H1 (cell line): Measurements from ENCODE around the gene TRIM23. TPM values are rescaled to one million over a fixed set of nuclear protein-coding genes. Genes with fewer than 3 reads are reported as not detected.

Experiments
- CTCF ChIA-PET: fragments of 300-600 bp; sonication (Branson Sonifier 250); formaldehyde crosslinking; loops from one replicate; lab custom pipeline; 2021; ENCODE audit not compliant: partially characterized antibody; lab: Charles Lee
- POLR2A ChIA-PET: fragments of 300-600 bp; sonication (Branson Sonifier 250); formaldehyde crosslinking; loops from one replicate; lab custom pipeline; 2021; ENCODE audit warnings: inconsistent platforms; ENCODE audit not compliant: partially characterized antibody; lab: Charles Lee
- DNase-seq, 2 experiments: peaks; one replicate each; pipeline versions ENCODE4 v3.0.0 to v3.0.0-alpha.2; 2010 to 2022; ENCODE audit warnings: low spot score in 2 of 2, low read depth in 1 of 2, mixed read lengths in 1 of 2
- FAIRE-seq: peaks from 2 replicates; lab custom pipeline; 2011; peaks lifted over from hg19 to GRCh38; lab: Jason Lieb, UNC
- H2AFZ ChIP-seq: 2 replicates; pipeline ENCODE4 v1.8.1; 2012; ENCODE audit warnings: low read length, inconsistent platforms
- H2AK5ac ChIP-seq: 2 replicates; pipeline ENCODE4 v1.6.1; 2013; ENCODE audit warnings: low read depth, low read length
- H2BK120ac ChIP-seq: replicated peaks from 2 replicates; pipeline ENCODE3; 2013; ENCODE audit warnings: low read depth, low read length, inconsistent platforms
- H2BK12ac ChIP-seq: 2 replicates; pipeline ENCODE4 v1.6.1; 2013; ENCODE audit warnings: low read depth, low read length
- H2BK15ac ChIP-seq: 2 replicates; pipeline ENCODE4 v1.6.1; 2013; ENCODE audit warnings: low read length
- H2BK20ac ChIP-seq: 2 replicates; pipeline ENCODE4 v1.6.1; 2013; ENCODE audit warnings: low read length
- H2BK5ac ChIP-seq: 2 replicates; pipeline ENCODE4 v1.6.1; 2013; ENCODE audit warnings: low read depth, low read length
- H3K14ac ChIP-seq: 2 replicates; pipeline ENCODE4 v1.6.1; 2013; ENCODE audit warnings: inconsistent platforms; ENCODE audit not compliant: insufficient read length
- H3K18ac ChIP-seq: 2 replicates; pipeline ENCODE4 v1.6.1; 2013; ENCODE audit warnings: low read length; ENCODE audit errors: extremely low read depth
- H3K23ac ChIP-seq: 2 replicates; pipeline ENCODE4 v1.6.1; 2013; ENCODE audit warnings: inconsistent platforms; ENCODE audit not compliant: insufficient read length
- H3K23me2 ChIP-seq: 2 replicates; pipeline ENCODE4 v1.6.1; 2013; ENCODE audit warnings: low read depth, low read length
- H3K27ac ChIP-seq: 2 replicates; pipeline ENCODE4 v1.6.1; 2011; ENCODE audit warnings: low read depth, low read length, inconsistent platforms
- H3K27me3 ChIP-seq, 4 experiments: replicated peaks in 1 of 4; 1 replicate in 1 of 4; 2 replicates in 3 of 4; pipeline versions ENCODE4 v1.6.1 to v1.8.1; 2011 to 2013; ENCODE audit warnings: low read length in 3 of 4, mild to moderate bottlenecking in 3 of 4, inconsistent platforms in 2 of 4, mixed read lengths in 2 of 4, moderate library complexity in 1 of 4; ENCODE audit not compliant: control insufficient read depth in 3 of 4, insufficient read depth in 3 of 4; ENCODE audit errors: extremely low read depth in 1 of 4
- H3K36me3 ChIP-seq, 4 experiments: 2 replicates each; pipeline versions ENCODE4 v1.6.1 to v1.8.1; 2011 to 2013; ENCODE audit warnings: mild to moderate bottlenecking in 4 of 4, low read length in 3 of 4, moderate library complexity in 2 of 4, control low read depth in 1 of 4, inconsistent platforms in 1 of 4; ENCODE audit not compliant: insufficient read depth in 4 of 4, control insufficient read depth in 2 of 4
- H3K4ac ChIP-seq: replicated peaks from 2 replicates; pipeline ENCODE3; 2013; ENCODE audit warnings: low read length, low read depth, mixed read lengths, inconsistent platforms; ENCODE audit not compliant: insufficient read length
- H3K4me1 ChIP-seq, 4 experiments: replicated peaks in 1 of 4; 1 replicate in 1 of 4; 2 replicates in 3 of 4; pipeline versions ENCODE4 v1.6.1 to v1.8.1; 2011 to 2013; ENCODE audit warnings: low read length in 3 of 4, inconsistent platforms in 2 of 4, mixed read lengths in 1 of 4; ENCODE audit not compliant: insufficient read depth in 4 of 4, control insufficient read depth in 3 of 4
- H3K4me2 ChIP-seq, 2 experiments: 2 replicates each; pipeline versions ENCODE4 v1.6.1 to v1.8.1; 2011 to 2013; ENCODE audit warnings: low read depth in 2 of 2, low read length in 2 of 2, control low read depth in 1 of 2, inconsistent platforms in 1 of 2, mild to moderate bottlenecking in 1 of 2; ENCODE audit not compliant: insufficient read depth in 1 of 2
- H3K4me3 ChIP-seq, 4 experiments: fragments of 200-600, 300-600 bp in 1 of 4; sonication (generic), shearing (Covaris generic), sonication (Bioruptor Twin) in 1 of 4; 2 replicates each; pipeline versions ENCODE4 v1.5.1 to v1.8.1; 2011 to 2016; ENCODE audit warnings: low read length in 4 of 4, low read depth in 3 of 4, control low read depth in 2 of 4, inconsistent platforms in 2 of 4, mild to moderate bottlenecking in 2 of 4, mixed read lengths in 1 of 4, moderate library complexity in 1 of 4; ENCODE audit not compliant: insufficient read depth in 2 of 4; ENCODE audit errors: extremely low read depth in 1 of 4
- H3K56ac ChIP-seq: replicated peaks from 2 replicates; pipeline ENCODE3; 2013; ENCODE audit warnings: low read depth, mild to moderate bottlenecking, mixed read lengths, low read length, inconsistent platforms; ENCODE audit not compliant: insufficient read length
- H3K79me1 ChIP-seq: 2 replicates; pipeline ENCODE4 v1.6.1; 2013; ENCODE audit warnings: low read depth, low read length, control low read depth
- H3K79me2 ChIP-seq, 2 experiments: 2 replicates each; pipeline versions ENCODE4 v1.6.1 to v1.8.1; 2012 to 2013; ENCODE audit warnings: low read length in 2 of 2, mild to moderate bottlenecking in 2 of 2, inconsistent platforms in 1 of 2; ENCODE audit not compliant: insufficient read depth in 2 of 2, control insufficient read depth in 1 of 2
- H3K9ac ChIP-seq, 4 experiments: replicated peaks in 1 of 4; 1 replicate in 1 of 4; 2 replicates in 3 of 4; pipeline versions ENCODE4 v1.6.1 to v1.8.1; 2011 to 2013; ENCODE audit warnings: low read depth in 3 of 4, low read length in 3 of 4, control low read depth in 2 of 4, mild to moderate bottlenecking in 2 of 4, moderate library complexity in 2 of 4, inconsistent platforms in 1 of 4; ENCODE audit errors: extremely low read depth in 1 of 4
- H3K9me3 ChIP-seq, 2 experiments: 2 replicates each; pipeline versions ENCODE4 v1.6.1 to v1.8.1; 2012 to 2013; ENCODE audit warnings: mild to moderate bottlenecking in 2 of 2, moderate library complexity in 2 of 2, control low read depth in 1 of 2, inconsistent platforms in 1 of 2, low read depth in 1 of 2, low read length in 1 of 2, mixed read lengths in 1 of 2; ENCODE audit not compliant: insufficient read depth in 2 of 2
- H4K20me1 ChIP-seq, 2 experiments: replicated peaks in 1 of 2; 2 replicates each; pipeline versions ENCODE3 to v1.8.1; 2011 to 2013; ENCODE audit warnings: inconsistent platforms in 2 of 2, low read length in 2 of 2, mild to moderate bottlenecking in 1 of 2; ENCODE audit not compliant: insufficient read depth in 2 of 2, control insufficient read depth in 1 of 2
- H4K5ac ChIP-seq: 2 replicates; pipeline ENCODE4 v1.6.1; 2013; ENCODE audit warnings: low read length, low read depth, mixed read lengths, inconsistent platforms; ENCODE audit not compliant: insufficient read length
- H4K8ac ChIP-seq: 2 replicates; pipeline ENCODE4 v1.8.0; 2013; ENCODE audit warnings: mild to moderate bottlenecking, moderate library complexity, low read length, inconsistent platforms; ENCODE audit not compliant: insufficient read depth; ENCODE audit errors: extremely low read depth
- H4K91ac ChIP-seq: replicated peaks from 2 replicates; pipeline ENCODE3; 2013; ENCODE audit warnings: low read length, mixed read lengths, inconsistent platforms; ENCODE audit not compliant: insufficient read length
- CREB1 ChIP-seq: IDR thresholded peaks from 2 replicates; pipeline ENCODE4 v1.6.1; 2012; ENCODE audit warnings: inconsistent platforms
- CTCF ChIP-seq, 3 experiments: IDR thresholded peaks; 1 replicate in 2 of 3; 2 replicates in 1 of 3; pipeline versions ENCODE4 v1.5.1 to v1.6.1; 2011; ENCODE audit warnings: low read length in 3 of 3, mild to moderate bottlenecking in 3 of 3, inconsistent platforms in 2 of 3, low read depth in 1 of 3, moderate library complexity in 1 of 3; ENCODE audit not compliant: insufficient read depth in 1 of 3; ENCODE audit errors: control extremely low read depth in 1 of 3
- PHF8 ChIP-seq: fragments of 200-600 bp; sonication (generic); conservative IDR thresholded peaks from 2 replicates; pipeline ENCODE4 v1.7.1; 2012; ENCODE audit warnings: low read depth, mild to moderate bottlenecking, inconsistent platforms, low read length, moderate library complexity
- RXRA ChIP-seq: IDR thresholded peaks from 2 replicates; pipeline ENCODE4 v1.6.1; 2011; ENCODE audit warnings: low read depth, mild to moderate bottlenecking, low read length, moderate library complexity; ENCODE audit not compliant: insufficient read depth
- SRF ChIP-seq: IDR thresholded peaks from 2 replicates; pipeline ENCODE4 v1.6.1; 2011; ENCODE audit warnings: mild to moderate bottlenecking, low read depth, low read length, moderate library complexity
- TBP ChIP-seq: IDR thresholded peaks from 2 replicates; pipeline ENCODE4 v1.6.1; 2011; ENCODE audit warnings: low read depth, low read length, improper control_type of control experiment
- TCF12 ChIP-seq: IDR thresholded peaks from 2 replicates; pipeline ENCODE4 v1.6.1; 2011; ENCODE audit warnings: low read depth, mild to moderate bottlenecking, low read length
- ZNF274 ChIP-seq: IDR thresholded peaks from 2 replicates; pipeline ENCODE4 v1.7.0; 2012; ENCODE audit warnings: low read length, borderline replicate concordance; ENCODE audit errors: extremely low read depth
- WGBS, 2 experiments: shearing (Covaris generic) in 1 of 2; methylation state at CpG; one replicate each; pipeline versions ENCODE4 v1.1.6 to v1.1.7; 2013 to 2015; ENCODE audit warnings: low lambda C conversion rate in 2 of 2, mixed read lengths in 2 of 2, inconsistent platforms in 1 of 2, low coverage in 1 of 2, missing lambda C conversion rate in 1 of 2; ENCODE audit not compliant: insufficient replicate concordance in 2 of 2, insufficient coverage in 1 of 2, insufficient read length in 1 of 2; ENCODE audit errors: extremely low coverage in 1 of 2, missing lambda C conversion rate in 1 of 2; 5-methylcytosine and 5-hydroxymethylcytosine counted together
- polyA plus RNA-seq, 7 experiments: library from polyadenylated mRNA; depleted of rRNA in 3 of 7; stranded (reverse) in 5 of 7; unstranded in 2 of 7; fragments of >200 nt in 5 of 7; fragments of 200-250 nt in 2 of 7; gene quantifications; 1 replicate in 5 of 7; 2 replicates in 1 of 7; 4 replicates in 1 of 7; pipeline versions ENCODE4 v1.2.1 to v1.2.3, GENCODE V29; 2011 to 2013; ENCODE audit warnings: missing spikeins in 2 of 7, mixed read lengths in 2 of 7
- total RNA-seq: library from RNA; stranded (reverse); fragmentation: NEBNext Ultra II Directional; extraction: Animal tissue kit (Norgen Biotek cat#: 25700); gene quantifications from 2 replicates; pipeline ENCODE4 v1.2.1, GENCODE V29; 2021

TRIM23 gene
- total and polyA plus RNA-seq, 2 of the 8 experiments (the other 6 are each of a cell fraction or from before 2014, with no cell fraction given), result 2.5 to 11.7 TPM

DNA sequence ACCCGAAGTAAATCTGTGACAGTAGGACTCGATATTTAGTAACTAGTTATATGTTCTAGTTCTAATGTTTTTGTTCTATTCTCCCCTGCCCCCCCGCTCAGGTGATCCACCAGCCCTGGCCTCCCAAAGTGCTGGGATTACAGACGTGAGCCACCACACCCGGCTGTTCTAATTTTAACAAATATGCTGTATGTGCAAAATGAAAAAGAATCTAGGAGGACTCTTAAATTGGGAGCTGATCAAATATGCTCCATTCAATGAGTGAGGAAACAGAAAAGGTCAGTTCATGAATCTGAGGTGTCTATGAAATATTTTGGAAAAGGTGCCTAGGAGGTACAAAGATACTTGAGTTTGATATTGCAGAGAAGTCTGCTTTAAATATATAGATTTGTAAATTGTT is 78.0 kb downstream of the TRIM23 start:
- 87% methylated on average over 5 of the region's 5 CpGs; no CpG with 5 or more reads in 1 of the 2 experiments for WGBS, 2 experiments
- Histone ChIP-seq H3K14ac (no peak overlapping the region), H2BK120ac (no peak overlapping the region), H3K23me2 (no peaks in the 10 kb centered on the region), H3K27me3 (no peaks in the 10 kb centered on the region), H3K4me2 (no peak overlapping the region), H2BK5ac (no peak overlapping the region), H3K9ac (no peak overlapping the region), H4K20me1 (no peaks in the 10 kb centered on the region), H2AFZ (no peak overlapping the region), H2BK15ac (no peak overlapping the region), H3K79me1 (no peaks in the 10 kb centered on the region), H3K36me3 (peaks cover 7 to 53% (median 22%) of the 10 kb centered on the region in 4 experiments; a peak in 7 of 8 replicates), H2BK12ac (no peak overlapping the region), H3K9me3 (no peaks in the 10 kb centered on the region), H3K18ac (no peak overlapping the region), H3K56ac (no peak overlapping the region), H3K79me2 (no peaks in the 10 kb centered on the region), H3K4me1 (no peaks in the 10 kb centered on the region), H4K91ac (no peak overlapping the region), H2AK5ac (no peak overlapping the region)
- ChIA-PET CTCF (no interaction called here), POLR2A (interaction anchor here (1.7 kb wide), 1 partner anchor 10 kb away, joined by 4 read pairs; no protein-coding TSS in a partner anchor)
- TF ChIP-seq CTCF (IDR thresholded peaks at IDR 0.05; ENCODE audit: control extremely low read depth in 1 of 3, insufficient read depth in 1 of 3, low read depth in 1 of 3, low read length in 3 of 3) (no peak), RXRA (no peak), ZNF274 (no peak), TBP (no peak), SRF (no peak), PHF8 (no peak), TCF12 (no peak), CREB1 (no peak)
- TF ChIP-seq, all 59 proteins: peak for 0
- FAIRE-seq, result no peak
- no peak overlapping the region for H3K4me3 ChIP-seq
- H4K5ac ChIP-seq, result no peak overlapping the region
- H3K27ac ChIP-seq, result no peak overlapping the region
- no peak overlapping the region for H2BK20ac ChIP-seq
- no peak overlapping the region for H3K23ac ChIP-seq
- H4K8ac ChIP-seq, result no peak overlapping the region
- no peak overlapping the region for H3K4ac ChIP-seq
- no peak for DNase-seq
